Astrocyte of the spinal cord (primary cell): ENCODE results near the gene MR1.
"Not testable (repeated sequence)": the region's sequence is repeated elsewhere in the genome, so short reads cannot be mapped to it uniquely, and the experiment has no call there.

Experiments used
- DNase-seq: peaks from one replicate; pipeline ENCODE4 v3.0.0; 2011; ENCODE audit warnings: low read depth, low spot score
- H3K4me3 ChIP-seq: 2 replicates; pipeline ENCODE4 v1.5.1; 2011; ENCODE audit warnings: low read depth, mild to moderate bottlenecking, low read length, moderate library complexity
- in situ Hi-C: cut with HindIII; loops from 2 replicates; pipeline ENCODE4 v1.10.0; 2017; ENCODE audit warnings: low sequenced_read_pairs
- TF ChIP-seq, protein P1 (sequence below): IDR thresholded peaks from 2 replicates; pipeline ENCODE4 v1.5.1; 2012; ENCODE audit warnings: low read depth, mild to moderate bottlenecking, low read length, inconsistent platforms

Gene MR1

GRCh38 chr1:181040284-181040865, 6.6 kb downstream of the MR1 start:
- no peak overlapping the region for H3K4me3 ChIP-seq
- DNase-seq: no peak
- TF ChIP-seq, protein P1, sequence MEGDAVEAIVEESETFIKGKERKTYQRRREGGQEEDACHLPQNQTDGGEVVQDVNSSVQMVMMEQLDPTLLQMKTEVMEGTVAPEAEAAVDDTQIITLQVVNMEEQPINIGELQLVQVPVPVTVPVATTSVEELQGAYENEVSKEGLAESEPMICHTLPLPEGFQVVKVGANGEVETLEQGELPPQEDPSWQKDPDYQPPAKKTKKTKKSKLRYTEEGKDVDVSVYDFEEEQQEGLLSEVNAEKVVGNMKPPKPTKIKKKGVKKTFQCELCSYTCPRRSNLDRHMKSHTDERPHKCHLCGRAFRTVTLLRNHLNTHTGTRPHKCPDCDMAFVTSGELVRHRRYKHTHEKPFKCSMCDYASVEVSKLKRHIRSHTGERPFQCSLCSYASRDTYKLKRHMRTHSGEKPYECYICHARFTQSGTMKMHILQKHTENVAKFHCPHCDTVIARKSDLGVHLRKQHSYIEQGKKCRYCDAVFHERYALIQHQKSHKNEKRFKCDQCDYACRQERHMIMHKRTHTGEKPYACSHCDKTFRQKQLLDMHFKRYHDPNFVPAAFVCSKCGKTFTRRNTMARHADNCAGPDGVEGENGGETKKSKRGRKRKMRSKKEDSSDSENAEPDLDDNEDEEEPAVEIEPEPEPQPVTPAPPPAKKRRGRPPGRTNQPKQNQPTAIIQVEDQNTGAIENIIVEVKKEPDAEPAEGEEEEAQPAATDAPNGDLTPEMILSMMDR: no peak
- in situ Hi-C loops: no loop called here

GRCh38 chr1:181043025-181043888, 9.5 kb downstream of the MR1 start:
- DNase-seq: no peak
- H3K4me3 ChIP-seq: no peak overlapping the region
- TF ChIP-seq, protein P1: no peak
- in situ Hi-C loops: no loop called here

GRCh38 chr1:181044449-181044966, 10.7 kb downstream of the MR1 start:
- DNase-seq: no peak
- in situ Hi-C loops: no loop called here
- TF ChIP-seq, protein P1: no peak
- H3K4me3 ChIP-seq: no peak overlapping the region

DNA sequence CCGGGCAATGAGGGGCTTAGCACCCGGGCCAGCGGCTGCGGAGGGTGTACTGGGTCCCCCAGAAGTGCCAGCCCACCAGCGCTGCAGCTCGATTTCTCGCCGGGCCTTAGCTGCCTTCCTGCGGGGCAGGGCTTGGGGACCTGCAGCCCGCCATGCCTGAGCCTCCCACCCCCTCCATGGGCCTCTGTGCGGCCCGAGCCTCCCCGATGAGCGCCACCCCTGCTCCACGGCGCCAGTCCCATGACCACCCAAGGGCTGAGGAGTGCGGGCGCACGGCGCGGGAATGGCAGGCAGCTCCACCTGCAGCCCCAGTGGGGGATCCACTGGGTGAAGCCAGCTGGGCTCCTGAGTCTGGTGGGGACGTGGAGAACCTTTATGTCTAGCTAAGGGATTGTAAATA, 12.2 kb downstream of the MR1 start:
- DNase-seq, H3K4me3 ChIP-seq, in situ Hi-C loops: not testable (repeated sequence)

- in situ Hi-C loops: no loop called here
- no peak overlapping the region for H3K4me3 ChIP-seq
- no peak for DNase-seq
- TF ChIP-seq, protein P1: no peak
These were observed 15.6 kb downstream of the MR1 start for GRCh38 chr1:181049378-181049777.

GRCh38 chr1:181050922-181051321, 17.1 kb downstream of the MR1 start:
- no peak for DNase-seq
- in situ Hi-C loops: no loop called here
- no peak overlapping the region for H3K4me3 ChIP-seq
- TF ChIP-seq, protein P1: no peak

GRCh38 chr1:181056560-181056959, 22.8 kb downstream of the MR1 start:
- no peak overlapping the region for H3K4me3 ChIP-seq
- in situ Hi-C loops: no loop called here
- DNase-seq: no peak
- TF ChIP-seq, protein P1: no peak
